Retinal pigment epithelial cell (primary cell): Measurements from ENCODE around the gene PHF2.

ENCODE experiments used
- DNase-seq: peaks from one replicate; pipeline ENCODE4 v3.0.0-alpha.2; 2010; ENCODE audit warnings: low read depth
- H3K4me3 ChIP-seq: 2 replicates; pipeline ENCODE4 v1.5.1; 2011; ENCODE audit warnings: mild to moderate bottlenecking, low read length, control low read depth, moderate library complexity
- CTCF ChIP-seq: conservative IDR thresholded peaks from 2 replicates; pipeline ENCODE4 v1.5.1; 2011; ENCODE audit warnings: low read depth, low read length, control low read depth, inconsistent platforms

Gene PHF2

GRCh38 chr9:93576258-93577077 lies at the start of gene PHF2:
Gene PHF2, plus strand, starts transcription at chr9:93576584. Its CDS starts 190 bp downstream, at chr9:93576774.
- no peak for TF ChIP-seq CTCF
- no peak for DNase-seq

GRCh38 chr9:93531374-93531773 lies 45.0 kb upstream of the PHF2 start:
- no peak overlapping the region for H3K4me3 ChIP-seq
- no peak for DNase-seq
- TF ChIP-seq CTCF = peak; percentile 8

More at GRCh38 chr9:93576258-93577077, at the start of gene PHF2:
- H3K4me3 ChIP-seq = peak within 1 kb of the TSS; percentile 57

GRCh38 chr9:93532141-93532540 lies 44.2 kb upstream of the PHF2 start:
- no peak overlapping the region for H3K4me3 ChIP-seq
- TF ChIP-seq CTCF = no peak
- no peak for DNase-seq

GRCh38 chr9:93533863-93534262 lies 42.5 kb upstream of the PHF2 start:
- no peak overlapping the region for H3K4me3 ChIP-seq
- DNase-seq = no peak
- no peak for TF ChIP-seq CTCF

GRCh38 chr9:93536167-93536566 lies 40.2 kb upstream of the PHF2 start:
- TF ChIP-seq CTCF = no peak
- H3K4me3 ChIP-seq = no peak overlapping the region
- no peak for DNase-seq

GRCh38 chr9:93536874-93537273 lies 39.5 kb upstream of the PHF2 start:
- no peak for TF ChIP-seq CTCF
- H3K4me3 ChIP-seq = no peak overlapping the region
- DNase-seq = no peak

- no peak for DNase-seq
- TF ChIP-seq CTCF = no peak
- no peak overlapping the region for H3K4me3 ChIP-seq
These were observed 36.1 kb upstream of the PHF2 start for GRCh38 chr9:93540305-93540704.
